Muscle layer of duodenum (tissue), 2 donors: ENCODE data around the gene PRKAR2B.
"Not testable (repeated sequence)": the region's sequence is repeated elsewhere in the genome, so short reads cannot be mapped to it uniquely, and the experiment has no call there.

Source experiments
- H3K27ac ChIP-seq: one replicate; pipeline ENCODE4 v1.7.0; 2013; ENCODE audit warnings: mild to moderate bottlenecking, low read length
- H3K27me3 ChIP-seq: one replicate; pipeline ENCODE4 v1.7.0; 2013; ENCODE audit warnings: low read depth, mild to moderate bottlenecking, control low read depth, low read length
- H3K36me3 ChIP-seq, 2 donors: one replicate each; pipeline ENCODE4 v1.7.0; 2013; ENCODE audit warnings: low read length in 2 of 2, control low read depth in 1 of 2, mild to moderate bottlenecking in 1 of 2; ENCODE audit not compliant: insufficient read depth in 2 of 2, control insufficient read depth in 1 of 2
- H3K4me1 ChIP-seq, 2 donors: one replicate each; pipeline ENCODE4 v1.7.0; 2013; ENCODE audit warnings: low read length in 2 of 2, mild to moderate bottlenecking in 2 of 2, control low read depth in 1 of 2, moderate library complexity in 1 of 2; ENCODE audit not compliant: insufficient read depth in 2 of 2, control insufficient read depth in 1 of 2
- H3K4me3 ChIP-seq, 2 donors: one replicate each; pipeline ENCODE4 v1.7.0; 2013; ENCODE audit warnings: low read length in 2 of 2, low read depth in 1 of 2, mild to moderate bottlenecking in 1 of 2
- H3K9me3 ChIP-seq, 2 donors: one replicate each; pipeline ENCODE4 v1.7.0; 2013; ENCODE audit warnings: low read length in 2 of 2, control low read depth in 1 of 2, mild to moderate bottlenecking in 1 of 2; ENCODE audit not compliant: control insufficient read depth in 1 of 2
- donor health status: healthy.

Gene PRKAR2B

GRCh38 chr7:107049971-107050532 is 5.5 kb downstream of the PRKAR2B start:
- no peak overlapping the region for H3K4me3 ChIP-seq
- peaks cover 3 to 19% of the 10 kb centered on the region in 2 donors for H3K4me1 ChIP-seq
- no peak overlapping the region for H3K27ac ChIP-seq

GRCh38 chr7:107051376-107051775 is 6.9 kb downstream of the PRKAR2B start:
- no peaks in the 10 kb centered on the region for H3K27me3 ChIP-seq
- H3K4me3 ChIP-seq, result no peak overlapping the region
- H3K4me1 ChIP-seq, result peaks cover 0 to 16% of the 10 kb centered on the region in 2 donors
- peak overlapping the region; percentile 50 for H3K27ac ChIP-seq
- no peaks in the 10 kb centered on the region for H3K36me3 ChIP-seq
- no peaks in the 10 kb centered on the region for H3K9me3 ChIP-seq

More at GRCh38 chr7:107049971-107050532, 5.5 kb downstream of the PRKAR2B start:
- Histone ChIP-seq H3K36me3 (no peaks in the 10 kb centered on the region), H3K27me3 (peaks cover 4% of the 10 kb centered on the region), H3K9me3 (no peaks in the 10 kb centered on the region)

GRCh38 chr7:107054965-107055364 is 10.5 kb downstream of the PRKAR2B start:
- not testable (repeated sequence) for H3K27ac ChIP-seq, H3K36me3 ChIP-seq, H3K9me3 ChIP-seq, H3K4me3 ChIP-seq, H3K27me3 ChIP-seq
- peaks cover 0 to 19% of the 10 kb centered on the region in 2 donors for H3K4me1 ChIP-seq

- not testable (repeated sequence) for H3K27me3 ChIP-seq, H3K27ac ChIP-seq, H3K4me3 ChIP-seq, H3K36me3 ChIP-seq, H3K9me3 ChIP-seq
- peaks cover 0 to 11% of the 10 kb centered on the region in 2 donors for H3K4me1 ChIP-seq
These were observed 11.6 kb downstream of the PRKAR2B start for GRCh38 chr7:107056058-107056457.

GRCh38 chr7:107056728-107057473 is 12.4 kb downstream of the PRKAR2B start:
- Histone ChIP-seq H3K27ac (no peak overlapping the region), H3K4me3 (no peak overlapping the region), H3K27me3 (no peaks in the 10 kb centered on the region), H3K36me3 (no peaks in the 10 kb centered on the region), H3K4me1 (peaks cover 0 to 3% of the 10 kb centered on the region in 2 donors), H3K9me3 (no peaks in the 10 kb centered on the region)

- Histone ChIP-seq H3K9me3 (no peaks in the 10 kb centered on the region), H3K36me3 (no peaks in the 10 kb centered on the region), H3K4me1 (peaks cover 0 to 3% of the 10 kb centered on the region in 2 donors), H3K27ac (no peak overlapping the region), H3K27me3 (no peaks in the 10 kb centered on the region), H3K4me3 (no peak overlapping the region)
These were observed 12.9 kb downstream of the PRKAR2B start for GRCh38 chr7:107057474-107057833.

GRCh38 chr7:107059468-107059867 is 15.0 kb downstream of the PRKAR2B start:
- no peaks in the 10 kb centered on the region for H3K9me3 ChIP-seq
- H3K4me1 ChIP-seq, result peaks cover 0 to 3% of the 10 kb centered on the region in 2 donors
- H3K27ac ChIP-seq, result no peak overlapping the region
- H3K36me3 ChIP-seq, result no peaks in the 10 kb centered on the region
- H3K4me3 ChIP-seq, result no peak overlapping the region
- no peaks in the 10 kb centered on the region for H3K27me3 ChIP-seq

- Histone ChIP-seq H3K36me3 (no peaks in the 10 kb centered on the region), H3K9me3 (no peaks in the 10 kb centered on the region), H3K4me3 (no peak overlapping the region), H3K4me1 (peaks cover 0 to 1% of the 10 kb centered on the region in 2 donors), H3K27me3 (no peaks in the 10 kb centered on the region), H3K27ac (no peak overlapping the region)
These were observed 19.0 kb downstream of the PRKAR2B start for GRCh38 chr7:107063245-107064120.

- Histone ChIP-seq H3K27ac (no peak overlapping the region), H3K36me3 (no peaks in the 10 kb centered on the region), H3K4me1 (peaks cover 0 to under 1% of the 10 kb centered on the region in 2 donors), H3K9me3 (no peaks in the 10 kb centered on the region), H3K27me3 (no peaks in the 10 kb centered on the region), H3K4me3 (no peak overlapping the region)
These were observed 19.8 kb downstream of the PRKAR2B start for GRCh38 chr7:107064255-107064654.

GRCh38 chr7:107065929-107066247 is 21.4 kb downstream of the PRKAR2B start:
- Histone ChIP-seq H3K36me3 (no peaks in the 10 kb centered on the region), H3K9me3 (no peaks in the 10 kb centered on the region), H3K27ac (no peak overlapping the region), H3K4me1 (peaks cover 0 to 6% of the 10 kb centered on the region in 2 donors), H3K27me3 (no peaks in the 10 kb centered on the region), H3K4me3 (no peak overlapping the region)

- H3K36me3 ChIP-seq, result no peaks in the 10 kb centered on the region
- no peak overlapping the region for H3K4me3 ChIP-seq
- no peaks in the 10 kb centered on the region for H3K27me3 ChIP-seq
- no peaks in the 10 kb centered on the region for H3K9me3 ChIP-seq
- H3K27ac ChIP-seq, result no peak overlapping the region
- H3K4me1 ChIP-seq, result peaks cover 0 to 6% of the 10 kb centered on the region in 2 donors
These were observed 23.7 kb downstream of the PRKAR2B start for GRCh38 chr7:107068156-107068555.
